GM21447 (cell line): Measurements from ENCODE around the gene MAU2.

Experiments
- ATAC-seq: cut with Tn5 transposase; IDR thresholded peaks from one replicate; pipeline ENCODE4 v1.9.1; 2021; ENCODE audit not compliant: unreplicated experiment

Gene MAU2

DNA sequence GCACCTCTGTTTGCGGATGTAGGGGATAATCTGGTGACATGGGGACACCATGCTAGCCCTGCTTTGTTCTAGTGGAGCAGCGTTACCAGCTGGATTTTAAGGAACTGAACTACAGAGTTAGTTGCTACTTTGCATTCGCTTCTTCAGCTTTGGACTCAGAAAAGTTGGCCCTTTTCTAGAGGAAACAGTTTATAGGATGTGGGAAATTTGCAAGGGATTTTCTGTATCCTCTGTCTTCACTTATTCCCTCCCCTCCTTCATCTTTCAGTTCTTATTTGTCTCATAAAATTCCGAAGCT lies 87.0 kb downstream of the MAU2 start:
- no peak for ATAC-seq
